ENCODE data around the gene DCTN2.
"Not testable (repeated sequence)": the region's sequence is repeated elsewhere in the genome, so short reads cannot be mapped to it uniquely, and the experiment has no call there.

- TF ChIP-seq CTCF (IDR thresholded peaks at IDR 0.05); EP300 (IDR thresholded peaks at IDR 0.05; ENCODE audit: borderline replicate concordance in 1 of 2, low read depth in 1 of 2, low read length in 1 of 2): not testable (repeated sequence)
Measured at GRCh38 chr12:57495051-57495701, 51.8 kb downstream of the DCTN2 start.
